Daoy (cell line): ENCODE data around the gene IGSF3. TPM values are rescaled to one million over a fixed set of nuclear protein-coding genes. Genes with fewer than 3 reads are reported as not detected.

Experiments used
- DNase-seq: peaks from one replicate; pipeline ENCODE4 v3.0.0-alpha.2; 2015; ENCODE audit warnings: low read depth
- total RNA-seq: library from RNA; depleted of rRNA; stranded (reverse); fragments of >200 nt; shearing (Covaris generic); gene quantifications from 2 replicates; pipeline ENCODE4 v1.2.3, GENCODE V29; 2014; rRNA removed

Gene IGSF3
- total RNA-seq, 1 experiment from 2014 or later: 22.4 TPM

DNA sequence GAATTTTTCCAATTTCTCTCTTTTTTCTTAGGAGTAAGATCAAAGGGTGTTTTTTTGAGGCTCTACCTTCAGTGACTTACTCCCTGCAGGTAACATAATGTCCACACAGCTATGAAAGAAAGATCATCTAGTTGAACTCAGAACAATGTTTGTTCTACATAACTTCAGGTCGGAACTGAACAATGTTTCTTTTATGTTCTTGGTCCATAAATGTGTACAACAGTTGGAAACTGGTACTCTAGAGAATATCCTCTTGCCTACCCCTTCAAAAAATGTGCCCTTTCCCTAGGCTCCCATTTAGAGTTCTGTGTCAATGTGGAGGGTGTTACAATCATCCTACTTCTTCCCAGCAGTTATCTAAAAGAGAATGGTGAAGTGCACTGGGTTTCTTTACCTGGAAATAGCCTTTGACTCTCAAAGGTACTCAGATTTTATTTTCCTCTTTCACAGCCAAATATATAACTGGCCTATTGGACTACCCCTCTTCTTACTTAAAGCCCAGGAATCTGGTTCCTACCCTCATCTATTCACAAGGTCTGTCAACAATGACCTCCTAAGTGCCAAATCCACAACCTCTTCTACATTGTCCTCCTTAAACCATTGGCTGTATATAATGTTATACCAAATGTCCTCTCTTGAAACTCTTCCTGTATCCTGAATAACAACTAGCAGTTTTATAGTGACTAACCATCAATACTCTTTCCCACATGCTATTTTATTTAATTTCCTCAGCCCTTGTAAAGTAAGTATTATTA lies 139.0 kb downstream of the IGSF3 start:
- DNase-seq: no peak

DNA sequence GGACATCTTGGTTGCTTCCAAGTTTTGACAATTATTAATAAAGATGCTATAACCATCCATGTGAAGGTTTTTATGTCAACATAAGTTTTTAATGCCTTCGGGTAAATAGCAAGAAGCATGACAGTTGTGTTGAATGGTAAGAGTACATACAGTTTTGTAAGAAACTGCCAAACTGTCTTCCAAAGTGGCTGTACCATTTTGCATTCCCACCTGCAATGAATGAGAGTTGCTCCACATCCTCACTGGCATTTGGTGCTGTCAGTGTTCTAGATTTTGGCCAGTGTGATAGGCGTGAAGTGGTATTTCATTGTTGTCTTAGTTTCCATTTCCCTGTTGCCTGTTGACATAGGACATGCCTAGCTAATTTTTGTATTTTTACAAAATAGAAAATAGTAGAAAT lies 142.1 kb downstream of the IGSF3 start:
- DNase-seq: no peak

Other genes starting within 250 kb of the IGSF3 start
- gene CD58, start 96.7 kb downstream of the IGSF3 start, total RNA-seq: 41.9 and 49.0 TPM in 2 replicates
- gene CD2, start 86.7 kb upstream of the IGSF3 start, total RNA-seq: not detected in 2 replicates
- 177 and 219 TPM in 2 replicates for gene PTGFRN, start 242.2 kb upstream of the IGSF3 start, total RNA-seq